ENCODE data around the gene NDUFA9. TPM values are rescaled to one million over a fixed set of nuclear protein-coding genes. Genes with fewer than 3 reads are reported as not detected.

Gene NDUFA9
- total RNA-seq, 1 experiment from 2014 or later, result 97.8 TPM

DNA sequence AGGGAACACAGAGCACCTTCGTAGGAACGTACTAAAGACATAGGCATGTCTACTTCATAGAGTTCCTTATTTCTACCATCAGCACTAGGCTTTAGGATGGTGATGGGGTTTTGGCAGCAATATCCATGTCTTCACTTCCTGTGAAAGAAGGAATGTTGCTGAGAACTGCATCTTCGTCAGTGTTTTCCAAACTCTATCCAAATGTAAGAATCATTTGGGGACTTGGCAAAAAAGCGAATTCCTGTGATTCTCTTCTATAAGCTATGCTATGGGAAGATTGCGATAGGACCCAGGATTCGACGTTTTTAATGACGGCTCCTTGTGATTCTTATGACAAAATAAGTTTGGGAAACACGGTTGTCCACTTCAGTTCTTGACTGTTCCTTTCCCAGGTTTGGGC is 39.8 kb upstream of the NDUFA9 start (continued):
- no peak for TF ChIP-seq SMAD4 (CRISPR knock-in tag; IDR thresholded peaks at IDR 0.05)

DNA sequence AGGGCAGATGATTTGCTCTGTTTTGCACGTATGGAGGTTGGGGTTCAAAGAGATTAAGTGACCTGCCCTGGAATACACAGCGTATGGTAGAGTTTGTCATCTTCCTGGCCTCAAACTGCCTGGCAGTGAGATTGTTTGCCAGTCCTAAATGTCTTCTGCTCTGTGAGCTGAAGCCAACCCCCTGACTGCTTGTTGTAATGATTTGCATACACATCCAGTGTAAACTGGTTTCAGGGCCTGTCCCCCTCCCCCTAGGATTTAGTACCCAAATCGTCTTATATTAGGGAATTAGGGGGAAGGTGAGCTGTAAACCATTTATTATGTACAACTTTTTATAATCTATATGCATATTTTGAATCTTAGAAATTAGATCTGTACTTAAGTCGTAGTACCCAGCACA is 38.4 kb upstream of the NDUFA9 start:
- H3K9me3 Mint-ChIP-seq, result no peaks in the 10 kb centered on the region
- ChIA-PET CTCF (interaction anchor here (1.2 kb wide), 1 partner anchor 24 kb away, joined by 3 read pairs; no protein-coding TSS in a partner anchor), POLR2A (no interaction called here)
- H3K4me3 Mint-ChIP-seq, result no peak overlapping the region
- H3K27ac Mint-ChIP-seq, result peak overlapping the region; percentile 73
- DNase-seq (ENCODE audit: low spot score) (no peak), ATAC-seq (no peak)
- TF ChIP-seq HMGA2 (CRISPR knock-in tag; IDR thresholded peaks at IDR 0.05) (no peak), RELA (CRISPR knock-in tag; IDR thresholded peaks at IDR 0.05; ENCODE audit: borderline replicate concordance) (no peak), SP1 (CRISPR knock-in tag; conservative IDR thresholded peaks at IDR 0.05) (no peak), SOX15 (CRISPR knock-in tag; IDR thresholded peaks at IDR 0.05) (no peak), ATF1 (CRISPR knock-in tag; IDR thresholded peaks at IDR 0.05) (no peak), EMX1 (CRISPR knock-in tag; IDR thresholded peaks at IDR 0.05) (no peak), ZBTB43 (CRISPR knock-in tag; IDR thresholded peaks at IDR 0.05) (no peak), ARID4B (CRISPR knock-in tag; IDR thresholded peaks at IDR 0.05; ENCODE audit: borderline replicate concordance) (no peak)
- TF ChIP-seq, protein P1, sequence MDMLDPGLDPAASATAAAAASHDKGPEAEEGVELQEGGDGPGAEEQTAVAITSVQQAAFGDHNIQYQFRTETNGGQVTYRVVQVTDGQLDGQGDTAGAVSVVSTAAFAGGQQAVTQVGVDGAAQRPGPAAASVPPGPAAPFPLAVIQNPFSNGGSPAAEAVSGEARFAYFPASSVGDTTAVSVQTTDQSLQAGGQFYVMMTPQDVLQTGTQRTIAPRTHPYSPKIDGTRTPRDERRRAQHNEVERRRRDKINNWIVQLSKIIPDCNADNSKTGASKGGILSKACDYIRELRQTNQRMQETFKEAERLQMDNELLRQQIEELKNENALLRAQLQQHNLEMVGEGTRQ (CRISPR knock-in tag; IDR thresholded peaks at IDR 0.05), result no peak
- TF ChIP-seq, protein P2, sequence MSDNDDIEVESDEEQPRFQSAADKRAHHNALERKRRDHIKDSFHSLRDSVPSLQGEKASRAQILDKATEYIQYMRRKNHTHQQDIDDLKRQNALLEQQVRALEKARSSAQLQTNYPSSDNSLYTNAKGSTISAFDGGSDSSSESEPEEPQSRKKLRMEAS (CRISPR knock-in tag; IDR thresholded peaks at IDR 0.05), result no peak
- peaks cover 4% of the 10 kb centered on the region; the same call in 1 of the 2 replicates for H3K4me1 Mint-ChIP-seq
- H3K36me3 Mint-ChIP-seq, result peaks cover 5% of the 10 kb centered on the region; the same call in 1 of the 2 replicates
- no peaks in the 10 kb centered on the region for H3K27me3 Mint-ChIP-seq (ENCODE audit: low read depth)

DNA sequence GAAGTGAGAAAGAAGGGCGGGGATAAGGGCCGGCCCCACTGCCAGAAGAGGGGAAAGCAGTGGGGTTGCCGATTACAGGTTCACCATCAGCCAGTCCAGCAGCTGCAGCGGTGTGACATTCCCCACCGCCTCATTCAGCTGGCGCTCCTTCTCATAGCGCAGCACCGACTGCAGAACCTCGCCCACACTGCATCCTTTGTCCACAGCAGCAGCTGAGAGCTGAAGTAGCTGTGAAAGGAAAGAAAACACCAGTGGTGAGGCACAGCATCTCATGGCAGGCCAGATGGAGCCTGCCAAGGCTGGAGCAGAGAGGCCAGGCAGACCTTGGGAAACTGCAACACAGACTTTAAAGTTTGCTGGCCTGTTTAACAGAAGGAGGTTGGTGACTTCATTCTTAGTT is 33.2 kb upstream of the NDUFA9 start:
- Mint-ChIP-seq H3K9me3 (no peaks in the 10 kb centered on the region), H3K4me1 (no peaks in the 10 kb centered on the region), H3K27me3 (ENCODE audit: low read depth) (no peaks in the 10 kb centered on the region), H3K27ac (no peak overlapping the region), H3K4me3 (no peak overlapping the region), H3K36me3 (peaks cover 5% of the 10 kb centered on the region; the same call in 1 of the 2 replicates)
- ChIA-PET CTCF (no interaction called here), POLR2A (interaction anchor here (0.6 kb wide), 1 partner anchor 54 kb away, joined by 3 read pairs; the partner anchor contains the start of gene DYRK4)
- TF ChIP-seq CREM (CRISPR knock-in tag; IDR thresholded peaks at IDR 0.05) (no peak), TEAD4 (CRISPR knock-in tag; IDR thresholded peaks at IDR 0.05) (no peak), GTF2I (CRISPR knock-in tag; conservative IDR thresholded peaks at IDR 0.05) (no peak), TEAD1 (CRISPR knock-in tag; IDR thresholded peaks at IDR 0.05) (no peak), NFATC4 (CRISPR knock-in tag; IDR thresholded peaks at IDR 0.05) (no peak), PRRX2 (CRISPR knock-in tag; IDR thresholded peaks at IDR 0.05) (no peak), ZNF396 (CRISPR knock-in tag; IDR thresholded peaks at IDR 0.05; ENCODE audit: borderline replicate concordance) (no peak), NR2C2 (CRISPR knock-in tag; IDR thresholded peaks at IDR 0.05) (no peak), ZNF532 (CRISPR knock-in tag; IDR thresholded peaks at IDR 0.05; ENCODE audit: borderline replicate concordance) (no peak), JAZF1 (CRISPR knock-in tag; IDR thresholded peaks at IDR 0.05) (no peak)
- TF ChIP-seq, protein P3, sequence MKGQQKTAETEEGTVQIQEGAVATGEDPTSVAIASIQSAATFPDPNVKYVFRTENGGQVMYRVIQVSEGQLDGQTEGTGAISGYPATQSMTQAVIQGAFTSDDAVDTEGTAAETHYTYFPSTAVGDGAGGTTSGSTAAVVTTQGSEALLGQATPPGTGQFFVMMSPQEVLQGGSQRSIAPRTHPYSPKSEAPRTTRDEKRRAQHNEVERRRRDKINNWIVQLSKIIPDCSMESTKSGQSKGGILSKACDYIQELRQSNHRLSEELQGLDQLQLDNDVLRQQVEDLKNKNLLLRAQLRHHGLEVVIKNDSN (CRISPR knock-in tag; IDR thresholded peaks at IDR 0.05), result no peak
- TF ChIP-seq, protein P4, sequence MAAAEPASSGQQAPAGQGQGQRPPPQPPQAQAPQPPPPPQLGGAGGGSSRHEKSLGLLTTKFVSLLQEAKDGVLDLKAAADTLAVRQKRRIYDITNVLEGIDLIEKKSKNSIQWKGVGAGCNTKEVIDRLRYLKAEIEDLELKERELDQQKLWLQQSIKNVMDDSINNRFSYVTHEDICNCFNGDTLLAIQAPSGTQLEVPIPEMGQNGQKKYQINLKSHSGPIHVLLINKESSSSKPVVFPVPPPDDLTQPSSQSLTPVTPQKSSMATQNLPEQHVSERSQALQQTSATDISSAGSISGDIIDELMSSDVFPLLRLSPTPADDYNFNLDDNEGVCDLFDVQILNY (CRISPR knock-in tag; IDR thresholded peaks at IDR 0.05), result no peak
- no peak for DNase-seq (ENCODE audit: low spot score)
- ATAC-seq, result peak; percentile 26; the same call in 1 of the 2 replicates

Data from WTC11 (cell line).